ENCODE data around the gene C12orf42. TPM values are rescaled to one million over a fixed set of nuclear protein-coding genes. Genes with fewer than 3 reads are reported as not detected.

Gene C12orf42
- total RNA-seq, 2 experiments from 2014 or later = 3.9 to 4.8 TPM

DNA sequence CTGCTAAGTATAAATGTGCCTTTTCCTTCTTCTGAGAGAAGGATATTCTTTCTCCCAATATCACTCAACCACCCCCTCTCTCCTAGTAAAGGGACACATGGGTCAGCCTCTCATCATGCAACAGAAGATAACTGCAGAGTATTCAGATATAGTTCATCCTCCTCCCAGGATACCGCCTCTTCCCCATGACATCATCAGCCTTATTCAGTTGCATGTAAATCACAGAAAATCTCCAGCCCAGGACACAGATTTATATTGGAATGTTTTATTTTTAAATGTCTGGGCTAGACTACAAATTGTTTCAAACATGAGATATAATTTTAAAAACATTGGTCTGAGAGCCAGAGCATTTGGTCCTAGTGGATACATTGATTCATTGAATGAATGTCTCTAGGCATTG lies 178.5 kb downstream of the C12orf42 start:
- peaks cover 16% of the 10 kb centered on the region for H3K9me3 Mint-ChIP-seq
- ChIA-PET POLR2A (no interaction called here), CTCF (no interaction called here)
- H3K27ac ChIP-seq (ENCODE audit: low read depth in 1 of 2, low read length in 2 of 2) = no peak overlapping the region
- H3K4me1 Mint-ChIP-seq (ENCODE audit: low read depth) = no peaks in the 10 kb centered on the region
- H3K36me3 Mint-ChIP-seq (ENCODE audit: low read depth) = peaks cover 12% of the 10 kb centered on the region
- no peak overlapping the region for H3K4me3 Mint-ChIP-seq
- intact Hi-C loops (cut with DNase I, micrococcal nuclease) = no loop called here
- no peaks in the 10 kb centered on the region for H3K4me1 ChIP-seq (ENCODE audit: insufficient read depth, low read length)
- H3K27ac Mint-ChIP-seq = no peak overlapping the region
- no peak overlapping the region for H3K4me3 ChIP-seq (ENCODE audit: low read length)
- ATAC-seq (ENCODE audit: poor library complexity) (no peak), DNase-seq (no peak)
- no peaks in the 10 kb centered on the region for H3K27me3 Mint-ChIP-seq
- no peaks in the 10 kb centered on the region for H3K36me3 ChIP-seq (ENCODE audit: insufficient read depth, low read length)
- H3K9me3 ChIP-seq (ENCODE audit: control insufficient read depth in 1 of 2, insufficient read depth in 1 of 2, low read length in 2 of 2) = peaks cover 3 to 9% of the 10 kb centered on the region in 2 experiments
- TF ChIP-seq, protein P1, sequence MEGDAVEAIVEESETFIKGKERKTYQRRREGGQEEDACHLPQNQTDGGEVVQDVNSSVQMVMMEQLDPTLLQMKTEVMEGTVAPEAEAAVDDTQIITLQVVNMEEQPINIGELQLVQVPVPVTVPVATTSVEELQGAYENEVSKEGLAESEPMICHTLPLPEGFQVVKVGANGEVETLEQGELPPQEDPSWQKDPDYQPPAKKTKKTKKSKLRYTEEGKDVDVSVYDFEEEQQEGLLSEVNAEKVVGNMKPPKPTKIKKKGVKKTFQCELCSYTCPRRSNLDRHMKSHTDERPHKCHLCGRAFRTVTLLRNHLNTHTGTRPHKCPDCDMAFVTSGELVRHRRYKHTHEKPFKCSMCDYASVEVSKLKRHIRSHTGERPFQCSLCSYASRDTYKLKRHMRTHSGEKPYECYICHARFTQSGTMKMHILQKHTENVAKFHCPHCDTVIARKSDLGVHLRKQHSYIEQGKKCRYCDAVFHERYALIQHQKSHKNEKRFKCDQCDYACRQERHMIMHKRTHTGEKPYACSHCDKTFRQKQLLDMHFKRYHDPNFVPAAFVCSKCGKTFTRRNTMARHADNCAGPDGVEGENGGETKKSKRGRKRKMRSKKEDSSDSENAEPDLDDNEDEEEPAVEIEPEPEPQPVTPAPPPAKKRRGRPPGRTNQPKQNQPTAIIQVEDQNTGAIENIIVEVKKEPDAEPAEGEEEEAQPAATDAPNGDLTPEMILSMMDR (IDR thresholded peaks at IDR 0.05) = no peak
- H3K27me3 ChIP-seq (ENCODE audit: control insufficient read depth in 1 of 2, insufficient read depth in 2 of 2, low read length in 2 of 2) = no peaks in the 10 kb centered on the region

DNA sequence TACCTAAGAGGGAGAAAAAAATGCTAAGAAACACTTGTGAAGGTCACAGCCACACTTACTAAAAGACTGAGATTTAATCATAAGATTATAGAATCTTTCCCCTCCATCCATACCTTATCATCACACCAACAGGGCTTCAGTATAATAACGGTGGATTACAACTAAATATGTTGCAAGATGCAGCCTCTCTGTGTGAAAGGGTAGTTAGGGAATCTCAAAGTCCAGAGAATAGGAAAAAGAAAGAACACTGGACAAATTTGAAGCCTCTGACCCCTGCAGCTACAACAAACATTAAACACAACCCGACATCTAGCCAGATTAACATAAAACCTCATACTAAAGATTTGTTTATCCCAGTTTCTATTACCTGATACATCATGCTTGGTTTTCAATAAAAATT lies 181.0 kb downstream of the C12orf42 start:
- Histone ChIP-seq H3K36me3 (ENCODE audit: insufficient read depth, low read length) (no peaks in the 10 kb centered on the region), H3K27ac (ENCODE audit: low read depth in 1 of 2, low read length in 2 of 2) (no peak overlapping the region), H3K27me3 (ENCODE audit: control insufficient read depth in 1 of 2, insufficient read depth in 2 of 2, low read length in 2 of 2) (no peaks in the 10 kb centered on the region), H3K4me3 (ENCODE audit: low read length) (no peak overlapping the region), H3K4me1 (ENCODE audit: insufficient read depth, low read length) (no peaks in the 10 kb centered on the region), H3K9me3 (ENCODE audit: control insufficient read depth in 1 of 2, insufficient read depth in 1 of 2, low read length in 2 of 2) (peaks cover 0 to 9% of the 10 kb centered on the region in 2 experiments)
- Mint-ChIP-seq H3K36me3 (ENCODE audit: low read depth) (peaks cover 5% of the 10 kb centered on the region), H3K27me3 (no peaks in the 10 kb centered on the region), H3K9me3 (peaks cover 15% of the 10 kb centered on the region), H3K27ac (no peak overlapping the region), H3K4me3 (no peak overlapping the region), H3K4me1 (ENCODE audit: low read depth) (no peaks in the 10 kb centered on the region)
- DNase-seq (no peak), ATAC-seq (ENCODE audit: poor library complexity) (no peak)
- intact Hi-C loops (cut with DNase I, micrococcal nuclease) = no loop called here
- CTCF ChIA-PET = no interaction called here
- TF ChIP-seq, protein P1 (IDR thresholded peaks at IDR 0.05) = no peak
- POLR2A ChIA-PET = no interaction called here

DNA sequence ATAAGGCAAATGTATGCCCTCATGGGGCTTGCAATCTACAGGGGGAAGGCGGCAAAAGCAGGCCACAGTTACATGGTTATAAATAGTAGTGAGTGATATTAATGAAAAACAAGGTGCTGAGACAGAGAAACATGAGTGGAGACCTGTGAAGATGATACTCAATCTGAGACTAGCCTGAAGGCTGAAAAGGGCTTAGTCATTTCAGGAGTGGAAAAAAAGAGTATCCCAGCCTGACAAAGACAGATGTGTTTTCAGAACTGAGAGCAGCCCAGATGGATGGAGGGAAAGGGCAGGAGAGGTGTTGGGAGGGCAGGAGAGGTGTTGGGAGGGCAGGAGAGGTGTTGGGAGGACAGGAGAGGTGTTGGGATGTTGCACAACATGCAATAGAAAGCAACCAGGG lies 181.9 kb downstream of the C12orf42 start:
- H3K9me3 ChIP-seq (ENCODE audit: control insufficient read depth in 1 of 2, insufficient read depth in 1 of 2, low read length in 2 of 2) = peaks cover 0 to 9% of the 10 kb centered on the region in 2 experiments
- Mint-ChIP-seq H3K36me3 (ENCODE audit: low read depth) (no peaks in the 10 kb centered on the region), H3K27ac (no peak overlapping the region), H3K4me1 (ENCODE audit: low read depth) (no peaks in the 10 kb centered on the region), H3K27me3 (no peaks in the 10 kb centered on the region), H3K4me3 (no peak overlapping the region), H3K9me3 (peaks cover 11% of the 10 kb centered on the region)
- no peak overlapping the region for H3K4me3 ChIP-seq (ENCODE audit: low read length)
- no peak overlapping the region for H3K27ac ChIP-seq (ENCODE audit: low read depth in 1 of 2, low read length in 2 of 2)
- H3K27me3 ChIP-seq (ENCODE audit: control insufficient read depth in 1 of 2, insufficient read depth in 2 of 2, low read length in 2 of 2) = no peaks in the 10 kb centered on the region
- ChIA-PET POLR2A (no interaction called here), CTCF (no interaction called here)
- TF ChIP-seq, protein P1 (IDR thresholded peaks at IDR 0.05) = no peak
- DNase-seq (no peak), ATAC-seq (ENCODE audit: poor library complexity) (no peak)
- intact Hi-C loops (cut with DNase I, micrococcal nuclease) = no loop called here
- no peaks in the 10 kb centered on the region for H3K36me3 ChIP-seq (ENCODE audit: insufficient read depth, low read length)
- no peaks in the 10 kb centered on the region for H3K4me1 ChIP-seq (ENCODE audit: insufficient read depth, low read length)
